Measurements from ENCODE around the gene BIRC5.
A peak's percentile ranks its signal among the peaks of the same experiment; 100 is the strongest.
"Not testable (repeated sequence)": the region's sequence is repeated elsewhere in the genome, so short reads cannot be mapped to it uniquely, and the experiment has no call there.

Gene BIRC5

GRCh38 chr17:78214016-78214705 is at the start of gene BIRC5:
Gene BIRC5, plus strand, starts transcription at chr17:78214253. Its CDS starts 64 bp downstream, at chr17:78214317.
- H3K27me3 ChIP-seq (ENCODE audit: control insufficient read depth, insufficient read depth, low read length): no peaks in the 10 kb centered on the region
- H3K36me3 ChIP-seq (ENCODE audit: control insufficient read depth, insufficient read depth, low read length): no peaks in the 10 kb centered on the region
- H3K4me1 ChIP-seq (ENCODE audit: control insufficient read depth, insufficient read depth, low read length): peaks cover 4% of the 10 kb centered on the region
- peak within 1 kb of the TSS; percentile 38 for H3K4me3 ChIP-seq (ENCODE audit: low read length)
- H3K9me3 ChIP-seq (ENCODE audit: control insufficient read depth, low read length): no peaks in the 10 kb centered on the region
- H3K9ac ChIP-seq (ENCODE audit: low read length): peak within 1 kb of the TSS; percentile 13

GRCh38 chr17:78164748-78165607 is 49.1 kb upstream of the BIRC5 start:
- no peaks in the 10 kb centered on the region for H3K36me3 ChIP-seq (ENCODE audit: control insufficient read depth, insufficient read depth, low read length)
- no peak overlapping the region for H3K4me3 ChIP-seq (ENCODE audit: low read length)
- H3K9me3 ChIP-seq (ENCODE audit: control insufficient read depth, low read length): no peaks in the 10 kb centered on the region
- no peaks in the 10 kb centered on the region for H3K27me3 ChIP-seq (ENCODE audit: control insufficient read depth, insufficient read depth, low read length)
- H3K9ac ChIP-seq (ENCODE audit: low read length): no peak overlapping the region
- H3K4me1 ChIP-seq (ENCODE audit: control insufficient read depth, insufficient read depth, low read length): peaks cover 20% of the 10 kb centered on the region

DNA sequence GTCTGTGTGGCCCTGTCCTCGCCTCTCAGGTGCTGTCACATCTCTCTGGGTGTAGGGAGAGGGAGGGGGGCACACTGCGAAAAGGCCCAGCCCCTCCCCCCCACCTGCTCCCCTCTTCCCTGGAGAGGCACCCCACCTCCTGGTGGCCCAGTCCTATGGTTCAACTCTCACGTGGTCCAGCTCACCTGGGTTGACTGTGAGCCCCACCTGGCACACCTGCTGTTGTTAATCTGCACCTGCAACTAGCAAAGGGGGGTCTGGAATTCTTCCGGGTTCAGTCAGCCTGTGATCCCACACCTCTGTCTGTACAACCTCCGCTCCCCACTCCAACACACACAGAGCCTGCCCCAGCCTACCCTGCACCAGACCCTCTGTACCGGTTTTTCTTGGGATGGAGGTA is 47.6 kb upstream of the BIRC5 start:
- Histone ChIP-seq H3K4me1 (ENCODE audit: control insufficient read depth, insufficient read depth, low read length) (peaks cover 32% of the 10 kb centered on the region), H3K36me3 (ENCODE audit: control insufficient read depth, insufficient read depth, low read length) (peaks cover 9% of the 10 kb centered on the region), H3K9me3 (ENCODE audit: control insufficient read depth, low read length) (no peaks in the 10 kb centered on the region), H3K4me3 (ENCODE audit: low read length) (no peak overlapping the region), H3K9ac (ENCODE audit: low read length) (no peak overlapping the region), H3K27me3 (ENCODE audit: control insufficient read depth, insufficient read depth, low read length) (no peaks in the 10 kb centered on the region)

GRCh38 chr17:78168242-78168902 is 45.7 kb upstream of the BIRC5 start, which contains the start of gene SYNGR2:
Gene SYNGR2, plus strand, starts transcription at chr17:78168581. Its CDS starts 36 bp downstream, at chr17:78168617.
- H3K9ac ChIP-seq (ENCODE audit: low read length): peak within 1 kb of the TSS; percentile 83
- H3K27me3 ChIP-seq (ENCODE audit: control insufficient read depth, insufficient read depth, low read length): no peaks in the 10 kb centered on the region
- peaks cover 51% of the 10 kb centered on the region for H3K4me1 ChIP-seq (ENCODE audit: control insufficient read depth, insufficient read depth, low read length)
- peaks cover 9% of the 10 kb centered on the region for H3K36me3 ChIP-seq (ENCODE audit: control insufficient read depth, insufficient read depth, low read length)
- no peaks in the 10 kb centered on the region for H3K9me3 ChIP-seq (ENCODE audit: control insufficient read depth, low read length)
- H3K4me3 ChIP-seq (ENCODE audit: low read length): peak within 1 kb of the TSS; percentile 69

GRCh38 chr17:78168903-78169793 is 44.9 kb upstream of the BIRC5 start:
- Histone ChIP-seq H3K36me3 (ENCODE audit: control insufficient read depth, insufficient read depth, low read length) (peaks cover 9% of the 10 kb centered on the region), H3K4me1 (ENCODE audit: control insufficient read depth, insufficient read depth, low read length) (peaks cover 57% of the 10 kb centered on the region), H3K9ac (ENCODE audit: low read length) (peak overlapping the region; percentile 83), H3K27me3 (ENCODE audit: control insufficient read depth, insufficient read depth, low read length) (no peaks in the 10 kb centered on the region), H3K4me3 (ENCODE audit: low read length) (peak overlapping the region; percentile 69), H3K9me3 (ENCODE audit: control insufficient read depth, low read length) (no peaks in the 10 kb centered on the region)

- peaks cover 9% of the 10 kb centered on the region for H3K36me3 ChIP-seq (ENCODE audit: control insufficient read depth, insufficient read depth, low read length)
- no peaks in the 10 kb centered on the region for H3K27me3 ChIP-seq (ENCODE audit: control insufficient read depth, insufficient read depth, low read length)
- H3K9me3 ChIP-seq (ENCODE audit: control insufficient read depth, low read length): no peaks in the 10 kb centered on the region
- peaks cover 68% of the 10 kb centered on the region for H3K4me1 ChIP-seq (ENCODE audit: control insufficient read depth, insufficient read depth, low read length)
- no peak overlapping the region for H3K4me3 ChIP-seq (ENCODE audit: low read length)
- peak overlapping the region; percentile 55 for H3K9ac ChIP-seq (ENCODE audit: low read length)
Measured at GRCh38 chr17:78170692-78171590, 43.1 kb upstream of the BIRC5 start.

GRCh38 chr17:78171591-78172248 is 42.3 kb upstream of the BIRC5 start:
- not testable (repeated sequence) for H3K9me3 ChIP-seq (ENCODE audit: control insufficient read depth, low read length); H3K36me3 ChIP-seq (ENCODE audit: control insufficient read depth, insufficient read depth, low read length); H3K27me3 ChIP-seq (ENCODE audit: control insufficient read depth, insufficient read depth, low read length); H3K4me3 ChIP-seq (ENCODE audit: low read length)
- Histone ChIP-seq H3K4me1 (ENCODE audit: control insufficient read depth, insufficient read depth, low read length) (peaks cover 76% of the 10 kb centered on the region), H3K9ac (ENCODE audit: low read length) (peak overlapping the region; percentile 55)

- H3K4me1 ChIP-seq (ENCODE audit: control insufficient read depth, insufficient read depth, low read length): peaks cover 80% of the 10 kb centered on the region
- H3K4me3 ChIP-seq (ENCODE audit: low read length): peak overlapping the region; percentile 58
- no peaks in the 10 kb centered on the region for H3K9me3 ChIP-seq (ENCODE audit: control insufficient read depth, low read length)
- peaks cover 9% of the 10 kb centered on the region for H3K36me3 ChIP-seq (ENCODE audit: control insufficient read depth, insufficient read depth, low read length)
- H3K9ac ChIP-seq (ENCODE audit: low read length): peak overlapping the region; percentile 52
- H3K27me3 ChIP-seq (ENCODE audit: control insufficient read depth, insufficient read depth, low read length): no peaks in the 10 kb centered on the region
Measured at GRCh38 chr17:78172249-78173051, 41.6 kb upstream of the BIRC5 start.

DNA sequence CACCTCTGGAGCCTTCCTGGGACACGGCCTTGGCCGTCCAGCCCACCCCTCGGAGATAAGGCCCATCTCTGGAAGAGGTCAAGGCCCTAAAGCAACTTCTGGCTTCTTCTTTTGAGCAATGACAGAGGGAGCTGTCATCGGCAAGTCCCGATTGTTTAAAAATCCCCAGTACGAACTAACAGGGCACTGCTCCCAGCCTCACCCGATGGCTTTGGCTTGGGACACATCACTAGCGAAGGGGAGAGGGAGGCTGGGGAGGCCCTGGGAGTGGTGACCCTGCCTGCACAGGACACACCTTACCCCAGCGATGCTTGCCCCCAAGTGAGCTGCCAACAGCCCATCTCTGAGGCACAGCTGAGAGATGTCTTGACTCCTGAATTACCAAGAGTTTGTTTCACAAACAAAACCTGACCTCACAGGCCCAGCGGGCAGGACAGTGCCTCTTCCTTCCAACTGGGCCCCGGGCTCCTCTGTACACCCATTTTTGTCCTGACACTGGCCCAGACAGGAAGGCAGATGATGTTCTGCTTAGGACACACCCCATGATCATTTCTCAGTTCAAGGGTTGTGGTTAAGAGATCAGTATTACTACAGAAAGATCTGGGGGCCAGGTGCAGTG is 40.8 kb upstream of the BIRC5 start:
- H3K4me3 ChIP-seq (ENCODE audit: low read length): peak overlapping the region; percentile 58
- H3K9ac ChIP-seq (ENCODE audit: low read length): peak overlapping the region; percentile 52
- H3K4me1 ChIP-seq (ENCODE audit: control insufficient read depth, insufficient read depth, low read length): peaks cover 76% of the 10 kb centered on the region
- no peaks in the 10 kb centered on the region for H3K27me3 ChIP-seq (ENCODE audit: control insufficient read depth, insufficient read depth, low read length)
- H3K9me3 ChIP-seq (ENCODE audit: control insufficient read depth, low read length): no peaks in the 10 kb centered on the region
- H3K36me3 ChIP-seq (ENCODE audit: control insufficient read depth, insufficient read depth, low read length): peaks cover 9% of the 10 kb centered on the region

Measured in mucosa of stomach (tissue), 1 donor.